CD14-positive monocyte (primary cell): ENCODE data around the gene MRPL45. TPM values are rescaled to one million over a fixed set of nuclear protein-coding genes. Genes with fewer than 3 reads are reported as not detected.

ENCODE experiments used
- DNase-seq, 3 donors: peaks; one replicate each; pipeline ENCODE4 v3.0.0-alpha.2; 2011 to 2022
- H2AFZ ChIP-seq: 2 replicates; pipeline ENCODE4 v1.6.0; 2012; ENCODE audit warnings: mild to moderate bottlenecking, low read depth, low read length, inconsistent platforms; ENCODE audit not compliant: insufficient read depth, poor library complexity, severe bottlenecking
- H3K27ac ChIP-seq, 2 donors: 1 replicate in 1 of 2; 2 replicates in 1 of 2; pipeline ENCODE4 v1.5.1; 2012 to 2013; ENCODE audit warnings: low read length in 2 of 2, control low read depth in 1 of 2, inconsistent platforms in 1 of 2, low read depth in 1 of 2, mild to moderate bottlenecking in 1 of 2
- H3K27me3 ChIP-seq, 2 donors: one replicate each; pipeline versions ENCODE4 v1.6.0 to v1.6.1; 2011 to 2013; ENCODE audit warnings: low read length in 2 of 2; ENCODE audit not compliant: control insufficient read depth in 2 of 2, insufficient read depth in 2 of 2
- H3K36me3 ChIP-seq, 2 donors: replicated peaks in 1 of 2; 1 replicate in 1 of 2; 2 replicates in 1 of 2; pipeline versions ENCODE4 v1.5.1 to v1.6.1; 2012 to 2013; ENCODE audit warnings: low read length in 2 of 2, control low read depth in 1 of 2, inconsistent platforms in 1 of 2, mild to moderate bottlenecking in 1 of 2; ENCODE audit not compliant: insufficient read depth in 2 of 2, control insufficient read depth in 1 of 2
- H3K4me1 ChIP-seq, 2 donors: 1 replicate in 1 of 2; 2 replicates in 1 of 2; pipeline versions ENCODE4 v1.5.1 to v1.6.1; 2012 to 2013; ENCODE audit warnings: low read length in 2 of 2, control low read depth in 1 of 2, inconsistent platforms in 1 of 2, mild to moderate bottlenecking in 1 of 2, moderate library complexity in 1 of 2; ENCODE audit not compliant: insufficient read depth in 2 of 2, control insufficient read depth in 1 of 2
- H3K4me2 ChIP-seq: replicated peaks from 2 replicates; pipeline ENCODE3; 2012; ENCODE audit warnings: low read length, moderate library complexity, mild to moderate bottlenecking; ENCODE audit not compliant: poor library complexity, severe bottlenecking; ENCODE audit errors: extremely low read depth
- H3K4me3 ChIP-seq, 3 experiments: fragments of 200-600 bp in 1 of 3; sonication (generic) in 1 of 3; replicated peaks in 1 of 3; 1 replicate in 2 of 3; 2 replicates in 1 of 3; pipeline ENCODE4 v1.5.1; 2011 to 2013; ENCODE audit warnings: low read length in 3 of 3, mild to moderate bottlenecking in 3 of 3, control low read depth in 2 of 3, low read depth in 2 of 3, inconsistent platforms in 1 of 3, moderate library complexity in 1 of 3
- H3K79me2 ChIP-seq: 2 replicates; pipeline ENCODE4 v1.6.0; 2012; ENCODE audit warnings: mild to moderate bottlenecking, control low read depth, inconsistent platforms, low read length, moderate library complexity; ENCODE audit not compliant: insufficient read depth
- H3K9ac ChIP-seq: 2 replicates; pipeline ENCODE4 v1.6.0; 2017; ENCODE audit warnings: low read length, mild to moderate bottlenecking; ENCODE audit not compliant: insufficient read depth, poor library complexity, severe bottlenecking
- H3K9me3 ChIP-seq, 2 donors: replicated peaks in 1 of 2; 1 replicate in 1 of 2; 2 replicates in 1 of 2; pipeline versions ENCODE4 v1.5.1 to v1.6.1; 2012 to 2013; ENCODE audit warnings: low read length in 2 of 2, control low read depth in 1 of 2; ENCODE audit not compliant: control insufficient read depth in 1 of 2, insufficient read depth in 1 of 2
- H4K20me1 ChIP-seq: 2 replicates; pipeline ENCODE4 v1.6.0; 2012; ENCODE audit warnings: mild to moderate bottlenecking, low read length, control low read depth, moderate library complexity; ENCODE audit not compliant: insufficient read depth
- H3K27ac Mint-ChIP-seq, 7 donors: one replicate each; pipeline ENCODE4 v1.8.0; 2020; ENCODE audit warnings: mild to moderate bottlenecking in 7 of 7, mixed read lengths in 7 of 7, moderate library complexity in 6 of 7, inconsistent platforms in 2 of 7
- H3K27me3 Mint-ChIP-seq, 3 donors: one replicate each; pipeline ENCODE4 v1.8.0; 2021 to 2022; ENCODE audit warnings: low read depth in 3 of 3, mild to moderate bottlenecking in 3 of 3, mixed read lengths in 3 of 3, moderate library complexity in 3 of 3, inconsistent platforms in 1 of 3
- H3K36me3 Mint-ChIP-seq, 2 donors: one replicate each; pipeline ENCODE4 v1.8.0; 2020; ENCODE audit warnings: mixed read lengths in 2 of 2, inconsistent platforms in 1 of 2, mild to moderate bottlenecking in 1 of 2
- H3K4me1 Mint-ChIP-seq: one replicate; pipeline ENCODE4 v1.8.0; 2020; ENCODE audit warnings: mild to moderate bottlenecking, mixed read lengths
- H3K4me3 Mint-ChIP-seq, 2 donors: one replicate each; pipeline ENCODE4 v1.8.0; 2020; ENCODE audit warnings: mild to moderate bottlenecking in 2 of 2, mixed read lengths in 2 of 2, moderate library complexity in 1 of 2
- H3K9me3 Mint-ChIP-seq, 7 donors: one replicate each; pipeline ENCODE4 v1.8.0; 2020 to 2022; ENCODE audit warnings: mixed read lengths in 7 of 7, mild to moderate bottlenecking in 6 of 7, moderate library complexity in 6 of 7, inconsistent platforms in 2 of 7
- WGBS: methylation state at CpG from one replicate; pipeline ENCODE4 v1.1.5; 2013; ENCODE audit warnings: missing lambda C conversion rate; ENCODE audit not compliant: insufficient coverage; 5-methylcytosine and 5-hydroxymethylcytosine counted together
- intact Hi-C, 2 donors: fragments of 100-400 bp; cut with micrococcal nuclease; formaldehyde crosslinking; loops; one replicate each; pipeline versions ENCODE4 v1.15.0 to v1.15.1; 2023
- polyA plus RNA-seq, 3 donors: library from polyadenylated mRNA; depleted of rRNA in 1 of 3; unstranded in 2 of 3; stranded (reverse) in 1 of 3; fragments of 300-500 nt in 2 of 3; fragments of >200 nt in 1 of 3; fragmentation: Illumina TruSeq in 2 of 3; gene quantifications; 1 replicate in 2 of 3; 2 replicates in 1 of 3; pipeline ENCODE4 v1.2.3, GENCODE V29; 2012 to 2021
- TF ChIP-seq, protein P1 (sequence below): fragments of 200-600 bp; IDR thresholded peaks from one replicate; pipeline ENCODE4 v1.8.0; 2022; ENCODE audit warnings: antibody characterized with exemption, mild to moderate bottlenecking

MRPL45 gene
- polyA plus RNA-seq, 3 donors, result 18.3 to 20.8 (median 19.8) TPM

DNA sequence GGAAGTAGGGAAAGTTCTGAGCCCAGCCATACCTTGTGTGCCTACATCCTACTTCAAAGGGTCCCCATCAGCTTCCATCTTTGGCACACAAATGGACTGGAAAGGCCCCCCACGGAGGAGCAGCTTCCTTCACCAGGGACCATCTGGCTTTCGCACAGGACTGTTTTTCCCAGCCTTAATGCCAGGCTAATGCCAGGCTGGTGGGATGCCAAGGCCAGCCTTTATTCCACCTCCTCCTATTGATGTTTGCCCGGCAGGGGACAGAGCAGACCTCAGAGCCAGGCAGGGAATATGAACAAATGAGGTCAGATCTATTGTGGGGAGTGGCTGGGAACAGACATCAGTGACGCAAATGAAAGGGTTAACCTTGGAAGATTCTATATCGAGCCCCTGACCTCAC is 41.1 kb downstream of the MRPL45 start:
- Histone ChIP-seq H3K9ac (no peak overlapping the region), H3K4me2 (no peak overlapping the region), H3K36me3 (no peaks in the 10 kb centered on the region), H3K9me3 (no peaks in the 10 kb centered on the region), H3K4me3 (no peak overlapping the region), H4K20me1 (no peaks in the 10 kb centered on the region), H3K79me2 (no peaks in the 10 kb centered on the region), H3K27me3 (no peaks in the 10 kb centered on the region), H3K4me1 (no peaks in the 10 kb centered on the region), H3K27ac (no peak overlapping the region), H2AFZ (no peak overlapping the region)
- no peaks in the 10 kb centered on the region for H3K4me1 Mint-ChIP-seq
- H3K27me3 Mint-ChIP-seq, result peaks cover 0 to 6% (median 4%) of the 10 kb centered on the region in 3 donors
- DNase-seq, result no peak
- H3K9me3 Mint-ChIP-seq, result peaks cover 0 to 2% (median 0%) of the 10 kb centered on the region in 7 donors
- intact Hi-C loops, result no loop called here
- 100% methylated on average over 2 of the region's 5 CpGs for WGBS
- TF ChIP-seq, protein P1, sequence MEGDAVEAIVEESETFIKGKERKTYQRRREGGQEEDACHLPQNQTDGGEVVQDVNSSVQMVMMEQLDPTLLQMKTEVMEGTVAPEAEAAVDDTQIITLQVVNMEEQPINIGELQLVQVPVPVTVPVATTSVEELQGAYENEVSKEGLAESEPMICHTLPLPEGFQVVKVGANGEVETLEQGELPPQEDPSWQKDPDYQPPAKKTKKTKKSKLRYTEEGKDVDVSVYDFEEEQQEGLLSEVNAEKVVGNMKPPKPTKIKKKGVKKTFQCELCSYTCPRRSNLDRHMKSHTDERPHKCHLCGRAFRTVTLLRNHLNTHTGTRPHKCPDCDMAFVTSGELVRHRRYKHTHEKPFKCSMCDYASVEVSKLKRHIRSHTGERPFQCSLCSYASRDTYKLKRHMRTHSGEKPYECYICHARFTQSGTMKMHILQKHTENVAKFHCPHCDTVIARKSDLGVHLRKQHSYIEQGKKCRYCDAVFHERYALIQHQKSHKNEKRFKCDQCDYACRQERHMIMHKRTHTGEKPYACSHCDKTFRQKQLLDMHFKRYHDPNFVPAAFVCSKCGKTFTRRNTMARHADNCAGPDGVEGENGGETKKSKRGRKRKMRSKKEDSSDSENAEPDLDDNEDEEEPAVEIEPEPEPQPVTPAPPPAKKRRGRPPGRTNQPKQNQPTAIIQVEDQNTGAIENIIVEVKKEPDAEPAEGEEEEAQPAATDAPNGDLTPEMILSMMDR, result no peak
- no peak overlapping the region for H3K4me3 Mint-ChIP-seq
- no peaks in the 10 kb centered on the region for H3K36me3 Mint-ChIP-seq
- no peak overlapping the region for H3K27ac Mint-ChIP-seq

DNA sequence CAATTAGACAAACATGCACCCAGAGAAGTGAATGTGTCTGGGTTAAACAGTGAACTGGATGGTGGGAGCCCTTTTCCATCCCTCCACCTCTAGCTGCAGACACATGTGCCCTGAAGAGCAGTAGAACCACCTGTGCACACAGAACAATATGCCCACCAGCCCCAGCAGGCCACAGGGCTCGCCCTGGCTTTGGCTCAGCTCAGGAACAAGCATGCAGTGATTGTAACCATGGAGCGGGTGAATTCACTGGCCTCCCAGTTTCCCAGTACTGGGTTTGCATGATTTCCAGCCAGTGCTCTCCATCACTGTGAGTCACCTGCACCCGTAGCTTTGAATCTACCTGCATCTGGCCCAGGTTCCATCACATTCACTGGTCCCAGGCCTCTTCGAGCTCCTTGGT is 41.6 kb downstream of the MRPL45 start:
- Histone ChIP-seq H3K27ac (no peak overlapping the region), H3K4me1 (no peaks in the 10 kb centered on the region), H4K20me1 (no peaks in the 10 kb centered on the region), H3K9me3 (no peaks in the 10 kb centered on the region), H2AFZ (no peak overlapping the region), H3K4me3 (no peak overlapping the region), H3K36me3 (no peaks in the 10 kb centered on the region), H3K4me2 (no peak overlapping the region), H3K27me3 (no peaks in the 10 kb centered on the region), H3K9ac (no peak overlapping the region), H3K79me2 (no peaks in the 10 kb centered on the region)
- 100% methylated on average over 4 of the region's 4 CpGs for WGBS
- intact Hi-C loops, result no loop called here
- TF ChIP-seq, protein P1, result no peak
- no peak overlapping the region for H3K4me3 Mint-ChIP-seq
- peaks cover 0 to 4% (median 4%) of the 10 kb centered on the region in 3 donors for H3K27me3 Mint-ChIP-seq
- H3K36me3 Mint-ChIP-seq, result no peaks in the 10 kb centered on the region
- DNase-seq, result no peak
- no peak overlapping the region for H3K27ac Mint-ChIP-seq
- peaks cover 0 to under 1% (median 0%) of the 10 kb centered on the region in 7 donors for H3K9me3 Mint-ChIP-seq
- no peaks in the 10 kb centered on the region for H3K4me1 Mint-ChIP-seq
